Osteoblast (primary cell): ENCODE data around the gene SERPINB5. TPM values are rescaled to one million over a fixed set of nuclear protein-coding genes. Genes with fewer than 3 reads are reported as not detected.

ENCODE experiments used
- DNase-seq: peaks from one replicate; pipeline ENCODE4 v3.0.0; 2011; ENCODE audit warnings: low spot score, mixed read lengths; ENCODE audit not compliant: insufficient read length; ENCODE audit errors: missing footprints
- H2AFZ ChIP-seq: 2 replicates; pipeline ENCODE4 v1.6.0; 2011; ENCODE audit warnings: mild to moderate bottlenecking, low read length
- H3K27ac ChIP-seq: 2 replicates; pipeline ENCODE4 v1.5.1; 2011; ENCODE audit warnings: mild to moderate bottlenecking, low read depth, low read length, moderate library complexity
- H3K27me3 ChIP-seq: 2 replicates; pipeline ENCODE4 v1.6.0; 2012; ENCODE audit warnings: mild to moderate bottlenecking, control low read depth, inconsistent platforms, low read length, moderate library complexity; ENCODE audit not compliant: insufficient read depth
- H3K36me3 ChIP-seq: 2 replicates; pipeline ENCODE4 v1.5.1; 2011; ENCODE audit warnings: mild to moderate bottlenecking, low read length, control low read depth, moderate library complexity; ENCODE audit not compliant: insufficient read depth
- H3K4me1 ChIP-seq: 2 replicates; pipeline ENCODE4 v1.5.1; 2011; ENCODE audit warnings: mild to moderate bottlenecking, low read length, control low read depth, moderate library complexity; ENCODE audit not compliant: insufficient read depth
- H3K4me2 ChIP-seq: 2 replicates; pipeline ENCODE4 v1.6.0; 2011; ENCODE audit warnings: mild to moderate bottlenecking, low read length; ENCODE audit not compliant: insufficient read depth
- H3K4me3 ChIP-seq: fragments of 200-600 bp; sonication (generic); 3 replicates; pipeline ENCODE4 v1.5.1; 2012; ENCODE audit warnings: mild to moderate bottlenecking, low read length, inconsistent platforms; ENCODE audit not compliant: insufficient read depth
- H3K79me2 ChIP-seq: 2 replicates; pipeline ENCODE4 v1.6.0; 2012; ENCODE audit warnings: mild to moderate bottlenecking, low read length, control low read depth, inconsistent platforms; ENCODE audit not compliant: insufficient read depth
- H3K9me3 ChIP-seq: 2 replicates; pipeline ENCODE4 v1.5.1; 2011; ENCODE audit warnings: low read depth, low read length, control low read depth
- H4K20me1 ChIP-seq: 2 replicates; pipeline ENCODE4 v1.6.0; 2012; ENCODE audit warnings: mild to moderate bottlenecking, low read length, control low read depth; ENCODE audit not compliant: insufficient read depth
- total RNA-seq: library from RNA; depleted of rRNA; stranded (reverse); fragments of >200 nt; gene quantifications from 2 replicates; pipeline ENCODE4 v1.2.3, GENCODE V29; 2012
- TF ChIP-seq, protein P1 (sequence below): IDR thresholded peaks from 2 replicates; pipeline ENCODE4 v1.5.1; 2011; ENCODE audit warnings: mild to moderate bottlenecking, low read depth, low read length, moderate library complexity; ENCODE audit errors: extremely low read depth

SERPINB5 gene
- total RNA-seq, 1 donor, result not detected

DNA sequence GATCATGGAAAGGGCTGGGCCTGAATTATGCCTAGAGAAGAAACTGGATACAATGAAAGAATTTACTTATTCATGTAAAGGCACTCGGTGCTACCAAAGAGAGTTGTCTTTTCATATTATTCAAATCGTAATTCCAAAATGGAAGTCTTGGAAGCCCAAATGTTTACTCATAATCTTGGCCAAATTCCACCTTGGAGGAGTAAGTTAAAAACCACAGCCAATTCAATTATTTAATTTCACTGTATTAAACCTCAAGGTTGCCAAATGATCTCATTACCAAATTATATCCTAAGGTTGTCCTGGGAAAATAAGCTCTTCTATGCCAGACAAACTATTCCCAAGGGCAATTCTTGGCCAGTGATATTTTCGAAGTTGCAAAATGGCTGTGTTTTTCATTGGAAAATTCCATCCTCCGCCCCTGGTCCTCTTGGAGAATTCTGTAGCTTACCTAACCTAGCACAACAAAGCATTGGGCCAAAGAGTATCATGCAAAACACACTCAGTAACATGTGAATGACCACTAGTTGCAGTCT lies 43.4 kb upstream of the SERPINB5 start:
- H3K36me3 ChIP-seq, result no peaks in the 10 kb centered on the region
- TF ChIP-seq, protein P1, sequence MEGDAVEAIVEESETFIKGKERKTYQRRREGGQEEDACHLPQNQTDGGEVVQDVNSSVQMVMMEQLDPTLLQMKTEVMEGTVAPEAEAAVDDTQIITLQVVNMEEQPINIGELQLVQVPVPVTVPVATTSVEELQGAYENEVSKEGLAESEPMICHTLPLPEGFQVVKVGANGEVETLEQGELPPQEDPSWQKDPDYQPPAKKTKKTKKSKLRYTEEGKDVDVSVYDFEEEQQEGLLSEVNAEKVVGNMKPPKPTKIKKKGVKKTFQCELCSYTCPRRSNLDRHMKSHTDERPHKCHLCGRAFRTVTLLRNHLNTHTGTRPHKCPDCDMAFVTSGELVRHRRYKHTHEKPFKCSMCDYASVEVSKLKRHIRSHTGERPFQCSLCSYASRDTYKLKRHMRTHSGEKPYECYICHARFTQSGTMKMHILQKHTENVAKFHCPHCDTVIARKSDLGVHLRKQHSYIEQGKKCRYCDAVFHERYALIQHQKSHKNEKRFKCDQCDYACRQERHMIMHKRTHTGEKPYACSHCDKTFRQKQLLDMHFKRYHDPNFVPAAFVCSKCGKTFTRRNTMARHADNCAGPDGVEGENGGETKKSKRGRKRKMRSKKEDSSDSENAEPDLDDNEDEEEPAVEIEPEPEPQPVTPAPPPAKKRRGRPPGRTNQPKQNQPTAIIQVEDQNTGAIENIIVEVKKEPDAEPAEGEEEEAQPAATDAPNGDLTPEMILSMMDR, result no peak
- no peaks in the 10 kb centered on the region for H3K79me2 ChIP-seq
- H3K4me2 ChIP-seq, result no peak overlapping the region
- no peak overlapping the region for H3K27ac ChIP-seq
- H2AFZ ChIP-seq, result peak overlapping the region; percentile 43
- no peak for DNase-seq
- peaks cover 6% of the 10 kb centered on the region for H3K27me3 ChIP-seq
- H3K9me3 ChIP-seq, result no peaks in the 10 kb centered on the region
- H4K20me1 ChIP-seq, result no peaks in the 10 kb centered on the region
- no peak overlapping the region for H3K4me3 ChIP-seq
- peaks cover 4% of the 10 kb centered on the region for H3K4me1 ChIP-seq

- Histone ChIP-seq H3K27ac (no peak overlapping the region), H3K36me3 (no peaks in the 10 kb centered on the region), H3K9me3 (no peaks in the 10 kb centered on the region), H3K79me2 (no peaks in the 10 kb centered on the region), H3K4me1 (peaks cover 4% of the 10 kb centered on the region), H2AFZ (peak overlapping the region; percentile 26), H3K27me3 (no peaks in the 10 kb centered on the region), H3K4me2 (no peak overlapping the region), H4K20me1 (no peaks in the 10 kb centered on the region), H3K4me3 (no peak overlapping the region)
- TF ChIP-seq, protein P1, result no peak
- DNase-seq, result no peak
Measured at GRCh38 chr18:63438181-63438580, 38.6 kb upstream of the SERPINB5 start.

GRCh38 chr18:63439334-63439733 lies 37.4 kb upstream of the SERPINB5 start:
- H3K4me3 ChIP-seq, result no peak overlapping the region

GRCh38 chr18:63440219-63440618 lies 36.5 kb upstream of the SERPINB5 start:
- no peak overlapping the region for H3K4me3 ChIP-seq
- DNase-seq, result peak; percentile 57
- H3K27ac ChIP-seq, result no peak overlapping the region
- TF ChIP-seq, protein P1, result no peak
- no peaks in the 10 kb centered on the region for H3K4me1 ChIP-seq
- no peaks in the 10 kb centered on the region for H3K79me2 ChIP-seq
- H3K9me3 ChIP-seq, result no peaks in the 10 kb centered on the region
- no peaks in the 10 kb centered on the region for H3K36me3 ChIP-seq
- H2AFZ ChIP-seq, result no peak overlapping the region
- H4K20me1 ChIP-seq, result no peaks in the 10 kb centered on the region
- no peak overlapping the region for H3K4me2 ChIP-seq
- no peaks in the 10 kb centered on the region for H3K27me3 ChIP-seq

More at GRCh38 chr18:63439334-63439733, 37.4 kb upstream of the SERPINB5 start:
- H3K4me2 ChIP-seq, result no peak overlapping the region
- H3K36me3 ChIP-seq, result no peaks in the 10 kb centered on the region
- no peak for DNase-seq
- H3K4me1 ChIP-seq, result no peaks in the 10 kb centered on the region
- no peak overlapping the region for H3K27ac ChIP-seq
- H3K27me3 ChIP-seq, result no peaks in the 10 kb centered on the region
- H3K79me2 ChIP-seq, result no peaks in the 10 kb centered on the region
- H3K9me3 ChIP-seq, result no peaks in the 10 kb centered on the region
- no peaks in the 10 kb centered on the region for H4K20me1 ChIP-seq
- peak overlapping the region; percentile 55 for H2AFZ ChIP-seq
- TF ChIP-seq, protein P1, result peak; percentile 89
